HG03565 (cell line): ENCODE results near the gene LAMB4.

Experiments
- ATAC-seq: cut with Tn5 transposase; IDR thresholded peaks from one replicate; pipeline ENCODE4 v1.9.1; 2021; ENCODE audit warnings: mild to moderate bottlenecking, moderate library complexity; ENCODE audit not compliant: unreplicated experiment

The LAMB4 gene

GRCh38 chr7:107999779-108000560 is 130.2 kb downstream of the LAMB4 start:
- ATAC-seq = no peak

GRCh38 chr7:107998660-107999480 is 131.3 kb downstream of the LAMB4 start:
- ATAC-seq = no peak

GRCh38 chr7:107998150-107998549 is 132.0 kb downstream of the LAMB4 start:
- no peak for ATAC-seq

- no peak for ATAC-seq
Measured at GRCh38 chr7:107996072-107996882, 133.9 kb downstream of the LAMB4 start.

GRCh38 chr7:107995184-107996071 is 134.7 kb downstream of the LAMB4 start:
- no peak for ATAC-seq

- ATAC-seq = no peak
Measured at GRCh38 chr7:107994421-107995030, 135.6 kb downstream of the LAMB4 start.

GRCh38 chr7:107993891-107994291 is 136.3 kb downstream of the LAMB4 start:
- no peak for ATAC-seq

GRCh38 chr7:107989618-107990373 is 140.4 kb downstream of the LAMB4 start:
- ATAC-seq = no peak

- no peak for ATAC-seq
Measured at GRCh38 chr7:107982918-107983389, 147.2 kb downstream of the LAMB4 start.

- no peak for ATAC-seq
Measured at GRCh38 chr7:107982042-107982840, 147.9 kb downstream of the LAMB4 start.

GRCh38 chr7:107981466-107981865 is 148.7 kb downstream of the LAMB4 start:
- no peak for ATAC-seq

- no peak for ATAC-seq
Measured at GRCh38 chr7:107980671-107981190, 149.4 kb downstream of the LAMB4 start.

- no peak for ATAC-seq
Measured at GRCh38 chr7:107980171-107980570, 150.0 kb downstream of the LAMB4 start.

- no peak for ATAC-seq
Measured at GRCh38 chr7:107978815-107979408, 151.2 kb downstream of the LAMB4 start.

- no peak for ATAC-seq
Measured at GRCh38 chr7:107977048-107977447, 153.1 kb downstream of the LAMB4 start.

- ATAC-seq = no peak
Measured at GRCh38 chr7:107976620-107977019, 153.5 kb downstream of the LAMB4 start.

- ATAC-seq = no peak
Measured at GRCh38 chr7:107975394-107976013, 154.7 kb downstream of the LAMB4 start.
